Measurements from ENCODE around the gene SYNGR2.
"Not testable (repeated sequence)": the region's sequence is repeated elsewhere in the genome, so short reads cannot be mapped to it uniquely, and the experiment has no call there.

The SYNGR2 gene

DNA sequence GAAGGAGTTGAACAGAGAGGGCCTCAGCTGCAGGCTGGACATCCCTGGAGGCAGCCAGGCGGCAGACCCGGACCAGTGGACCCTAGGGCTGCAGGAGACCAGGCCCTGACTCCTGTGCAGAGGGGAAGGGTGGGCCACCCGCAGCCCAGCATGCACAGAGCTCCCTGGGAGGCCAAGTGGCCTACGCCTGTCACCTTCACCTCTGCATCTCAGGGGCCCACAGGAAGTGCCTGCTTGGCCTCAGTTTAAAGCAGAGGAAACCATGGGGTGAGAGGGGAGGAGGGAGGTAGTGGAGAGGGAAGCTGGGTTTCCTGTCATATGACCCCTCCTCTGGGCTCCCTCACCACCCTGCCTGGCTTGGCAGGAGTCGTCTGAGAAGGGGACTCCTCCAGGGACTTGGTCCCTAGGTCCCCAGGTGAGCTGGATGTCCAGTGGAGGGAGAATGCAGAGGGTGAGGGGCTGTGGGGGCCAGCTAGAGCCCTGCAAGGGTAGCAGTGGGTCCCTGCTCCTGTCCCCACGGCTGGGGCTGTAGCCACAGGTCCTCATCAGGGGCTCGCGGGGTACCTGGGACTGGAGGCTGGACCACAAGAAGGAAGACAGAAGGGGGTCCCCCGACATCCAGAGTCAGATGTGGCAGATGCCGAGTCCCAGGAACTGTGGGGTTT, 37.8 kb upstream of the SYNGR2 start, which contains the start of gene TMC8:
Gene TMC8 (plus strand): TSS at position 335 of the 665 bp plus-strand sequence. CDS start 818 bp downstream, outside the sequence.
- no peak for DNase-seq

GRCh38 chr17:78131172-78132083, 37.0 kb upstream of the SYNGR2 start:
- no peak for DNase-seq

- DNase-seq = no peak
Observed at GRCh38 chr17:78132084-78132676, 36.2 kb upstream of the SYNGR2 start.

DNA sequence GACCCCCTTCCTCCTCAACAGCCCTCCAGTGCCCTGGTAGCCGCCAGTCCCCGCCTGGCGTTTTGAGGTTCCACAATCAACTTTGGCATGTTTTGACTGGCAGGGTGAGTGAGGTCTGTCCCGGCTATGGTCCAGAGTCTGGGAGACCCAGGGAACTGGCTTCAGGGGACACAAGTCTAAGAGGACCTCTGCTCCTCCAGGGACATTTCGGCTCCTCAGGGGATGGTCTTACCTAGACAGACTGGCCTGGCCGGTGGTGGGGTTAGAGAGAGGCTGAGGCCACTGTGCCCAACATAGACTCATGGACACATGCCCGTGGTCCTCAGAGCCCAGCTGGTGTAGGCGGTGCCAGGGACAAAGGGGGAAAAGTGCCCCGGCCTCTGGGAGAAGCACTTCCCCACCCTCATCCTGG, 35.6 kb upstream of the SYNGR2 start:
- DNase-seq = no peak

DNA sequence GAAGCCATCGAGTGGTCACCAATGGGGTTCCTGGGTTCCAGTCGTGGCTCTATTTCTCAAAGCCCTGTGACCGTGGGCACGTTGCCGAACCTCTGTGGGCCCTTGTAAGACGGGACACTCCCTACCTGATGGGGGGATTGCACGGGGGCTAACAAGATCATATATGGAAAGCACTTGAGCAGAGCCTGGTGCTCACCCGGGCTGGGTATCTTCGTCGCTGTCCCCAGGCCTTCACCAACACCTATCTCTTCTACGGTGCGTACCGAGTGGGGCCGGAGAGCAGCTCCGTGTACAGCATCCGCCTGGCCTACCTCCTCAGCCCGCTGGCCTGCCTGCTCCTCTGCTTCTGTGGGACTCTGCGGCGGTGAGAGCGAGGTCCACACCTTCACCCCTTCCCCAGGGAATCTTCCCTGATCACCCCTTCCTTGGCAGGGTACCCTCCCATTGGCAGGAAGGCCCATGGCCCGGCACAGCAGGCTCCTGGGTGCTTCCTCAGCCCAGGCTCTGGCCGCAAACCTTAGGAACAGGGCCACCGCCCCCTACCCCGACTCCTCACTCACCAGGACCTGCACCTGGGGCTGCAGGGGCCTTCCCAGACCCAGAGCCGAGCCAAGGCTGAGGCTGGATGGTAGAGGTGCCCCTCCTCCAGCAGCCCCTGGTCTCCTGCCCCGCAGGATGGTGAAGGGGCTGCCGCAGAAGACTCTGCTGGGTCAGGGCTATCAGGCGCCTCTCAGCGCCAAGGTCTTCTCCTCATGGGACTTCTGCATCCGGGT, 35.0 kb upstream of the SYNGR2 start:
- DNase-seq = no peak

DNA sequence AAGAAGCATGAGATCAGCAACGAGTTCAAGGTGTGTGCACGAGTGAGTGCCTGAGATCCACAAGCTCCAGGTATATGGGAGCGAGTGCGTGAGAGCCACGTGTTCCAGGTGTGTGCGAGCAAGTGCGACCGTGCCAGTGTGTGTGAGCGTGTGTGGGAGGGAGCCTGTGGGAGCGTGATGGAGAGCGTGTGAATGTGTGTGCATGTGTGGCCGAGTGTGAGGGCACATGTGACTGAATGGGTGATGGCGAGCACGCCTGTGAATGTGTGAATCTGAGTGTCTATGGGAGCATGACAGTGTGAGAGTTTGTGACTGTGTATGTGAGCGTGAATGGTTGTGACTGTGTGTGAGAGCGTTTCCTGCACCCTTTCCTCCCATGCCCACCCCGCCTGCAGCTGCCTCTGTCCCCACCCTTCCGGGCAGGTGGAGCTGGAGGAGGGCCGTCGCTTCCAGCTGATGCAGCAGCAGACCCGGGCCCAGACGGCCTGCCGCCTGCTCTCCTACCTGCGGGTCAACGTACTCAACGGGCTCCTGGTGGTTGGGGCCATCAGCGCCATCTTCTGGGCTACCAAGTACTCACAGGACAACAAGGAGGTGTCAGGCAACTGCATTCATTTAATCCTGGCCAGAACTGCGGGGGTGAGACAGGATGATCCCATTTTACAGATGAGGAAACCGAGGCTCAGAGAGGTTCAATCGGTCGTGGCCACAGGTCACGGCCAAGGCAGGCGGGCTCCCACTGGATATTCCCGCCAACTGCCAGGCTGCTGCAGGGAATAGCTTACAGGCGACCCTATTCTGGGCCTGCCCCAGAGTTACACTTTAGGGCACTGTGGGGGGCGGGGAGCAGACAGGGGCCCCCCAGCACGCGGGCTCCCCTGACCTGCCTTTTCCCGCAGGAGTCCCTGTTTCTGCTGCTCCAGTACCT, 34.1 kb upstream of the SYNGR2 start:
- DNase-seq = peak; percentile 77

DNA sequence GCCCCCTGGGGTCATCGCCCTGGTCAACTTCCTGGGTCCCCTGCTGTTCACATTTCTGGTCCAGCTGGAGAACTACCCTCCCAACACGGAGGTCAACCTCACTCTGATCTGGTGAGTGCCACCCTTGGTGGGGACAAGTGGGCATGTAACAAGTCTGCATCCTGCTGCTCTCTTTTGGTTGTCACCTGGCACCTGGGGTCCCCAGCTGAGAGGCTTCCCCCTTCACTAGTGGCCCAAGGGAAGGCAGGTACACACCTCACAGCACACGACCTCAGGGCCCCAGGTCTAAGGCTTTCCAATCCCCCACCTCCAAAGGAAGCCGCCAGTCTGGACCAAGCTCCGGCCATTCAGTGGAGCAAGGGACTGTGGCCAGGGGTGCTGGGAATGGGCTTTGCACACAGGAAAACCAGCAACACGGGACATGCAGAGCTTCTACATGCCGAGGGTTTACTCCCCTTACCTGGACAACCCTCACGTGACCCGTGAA, 33.4 kb upstream of the SYNGR2 start:
- DNase-seq = no peak

GRCh38 chr17:78135858-78136500, 32.4 kb upstream of the SYNGR2 start:
- no peak for DNase-seq

DNA sequence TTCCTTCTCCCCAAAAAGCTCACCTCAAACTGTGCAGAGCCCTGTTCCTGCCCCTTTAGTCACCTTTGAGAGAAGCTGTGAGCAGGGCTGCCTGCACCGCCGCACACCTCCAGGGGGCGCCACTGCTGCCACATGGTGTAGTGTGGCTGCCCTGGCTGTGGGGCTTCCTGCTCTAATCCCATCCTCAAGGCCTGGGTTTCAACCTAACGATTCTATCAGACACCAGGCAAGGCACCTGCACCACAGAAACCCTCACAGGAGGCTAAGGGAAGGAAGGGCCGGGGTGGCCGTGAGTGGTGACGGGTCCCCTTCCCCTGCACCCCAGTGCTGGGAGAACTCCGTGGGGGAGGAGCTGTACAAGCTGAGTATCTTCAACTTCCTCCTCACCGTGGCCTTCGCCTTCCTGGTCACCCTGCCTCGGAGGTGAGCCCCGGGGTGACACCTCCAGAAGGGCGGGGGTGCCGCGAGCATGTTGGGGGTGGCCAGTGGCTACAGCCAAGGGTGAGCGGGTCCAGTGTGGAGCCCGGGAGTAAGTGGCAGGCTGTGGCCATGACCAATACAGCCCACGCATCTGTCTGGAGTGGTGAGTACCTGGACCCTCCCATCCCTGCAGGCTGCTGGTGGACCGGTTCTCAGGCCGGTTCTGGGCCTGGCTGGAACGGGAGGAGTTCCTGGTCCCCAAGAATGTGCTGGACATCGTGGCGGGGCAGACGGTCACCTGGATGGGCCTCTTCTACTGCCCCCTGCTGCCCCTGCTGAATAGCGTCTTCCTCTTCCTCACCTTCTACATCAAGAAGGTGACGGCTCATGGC, 30.8 kb upstream of the SYNGR2 start:
- DNase-seq = no peak

GRCh38 chr17:78138204-78139060, 29.9 kb upstream of the SYNGR2 start:
- no peak for DNase-seq

DNA sequence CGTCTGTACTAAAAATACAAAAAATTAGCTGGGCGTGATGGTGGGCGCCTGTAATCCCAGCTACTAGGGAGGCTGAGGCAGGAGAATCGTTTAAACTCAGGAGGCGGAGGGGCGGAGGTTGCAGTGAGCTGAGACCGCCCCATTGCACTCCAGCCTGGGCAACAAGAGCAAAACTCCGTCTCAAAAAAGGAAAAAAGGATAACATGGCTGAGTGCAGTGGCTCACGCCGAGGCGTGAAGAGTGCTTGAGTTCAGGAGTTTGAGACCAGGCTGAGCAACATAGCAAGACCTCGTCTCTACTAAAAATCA, 28.6 kb upstream of the SYNGR2 start:
- DNase-seq = not testable (repeated sequence)

- DNase-seq = no peak
Observed at GRCh38 chr17:78140169-78141051, 28.0 kb upstream of the SYNGR2 start.

DNA sequence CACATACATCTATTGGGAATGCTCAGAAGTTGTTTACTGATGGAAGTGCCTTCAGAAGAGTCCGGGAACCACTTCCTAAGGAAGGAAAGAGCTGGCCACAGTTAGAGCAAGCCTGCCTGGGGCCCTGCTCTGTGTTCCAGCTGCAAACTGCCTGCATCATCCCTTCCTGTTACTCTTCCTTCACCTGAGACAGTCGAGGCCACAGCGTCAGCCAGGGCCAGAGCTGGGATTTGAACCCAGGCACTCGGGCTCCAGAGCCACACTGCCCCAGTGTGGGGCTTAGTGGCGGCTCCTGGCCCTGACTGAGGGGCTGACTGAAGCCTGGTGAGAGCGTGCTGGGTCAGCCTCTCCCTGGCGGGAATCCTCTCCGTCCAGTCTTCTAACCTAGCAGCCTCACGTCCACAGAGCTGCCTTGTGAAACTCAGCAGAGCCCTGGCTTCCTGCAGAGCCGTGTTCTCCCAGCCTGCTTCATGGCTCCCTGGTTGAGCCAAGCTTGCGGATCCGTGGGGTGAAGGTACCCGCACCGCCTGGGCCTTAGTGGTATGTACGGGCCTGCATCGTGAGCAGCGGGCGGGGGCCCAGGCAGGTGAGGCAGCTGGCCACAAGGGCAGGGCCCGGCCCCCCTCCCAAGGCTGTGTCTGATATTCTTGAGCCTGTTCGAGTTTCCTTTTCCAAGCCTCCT, 26.8 kb upstream of the SYNGR2 start:
- DNase-seq = no peak

DNA sequence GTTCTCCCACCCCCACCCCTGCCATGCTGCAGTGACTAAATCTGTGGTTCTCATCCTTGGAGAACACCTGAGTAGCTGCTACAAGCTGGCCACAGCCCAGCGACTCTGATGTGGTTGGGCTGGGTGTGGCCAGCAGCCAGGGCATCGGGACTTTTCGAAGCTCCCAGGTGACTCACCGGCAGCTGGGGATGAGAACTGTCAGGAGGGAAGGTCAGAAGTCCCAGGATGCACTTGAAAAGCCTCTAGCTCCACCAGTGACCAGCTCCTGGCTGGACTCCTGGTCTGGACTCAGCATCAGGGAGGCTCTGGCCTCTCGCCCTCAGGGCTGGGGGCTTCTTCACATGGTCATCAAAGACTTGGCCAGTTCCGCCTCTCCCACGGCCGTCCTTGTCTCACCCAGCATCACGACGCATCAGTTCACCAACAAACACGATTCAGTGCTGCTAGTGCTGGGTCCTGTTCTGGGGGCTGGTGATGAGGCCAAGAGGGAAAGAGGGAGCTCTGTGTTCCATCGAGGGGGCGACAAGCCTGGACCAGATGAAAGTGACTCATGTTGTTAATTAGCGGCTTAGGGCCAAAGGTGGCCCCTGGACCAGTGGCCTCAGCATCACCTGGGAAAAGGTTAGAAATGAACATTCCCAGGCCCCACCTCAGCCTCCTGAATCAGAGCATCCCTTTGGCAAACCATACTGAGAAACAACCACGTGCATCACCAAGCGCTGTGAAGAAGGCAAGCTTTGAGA, 26.1 kb upstream of the SYNGR2 start:
- no peak for DNase-seq

GRCh38 chr17:78143214-78144146, 24.9 kb upstream of the SYNGR2 start:
- no peak for DNase-seq
